ENCODE measurements around the gene BCL2L1.

Gene BCL2L1

DNA sequence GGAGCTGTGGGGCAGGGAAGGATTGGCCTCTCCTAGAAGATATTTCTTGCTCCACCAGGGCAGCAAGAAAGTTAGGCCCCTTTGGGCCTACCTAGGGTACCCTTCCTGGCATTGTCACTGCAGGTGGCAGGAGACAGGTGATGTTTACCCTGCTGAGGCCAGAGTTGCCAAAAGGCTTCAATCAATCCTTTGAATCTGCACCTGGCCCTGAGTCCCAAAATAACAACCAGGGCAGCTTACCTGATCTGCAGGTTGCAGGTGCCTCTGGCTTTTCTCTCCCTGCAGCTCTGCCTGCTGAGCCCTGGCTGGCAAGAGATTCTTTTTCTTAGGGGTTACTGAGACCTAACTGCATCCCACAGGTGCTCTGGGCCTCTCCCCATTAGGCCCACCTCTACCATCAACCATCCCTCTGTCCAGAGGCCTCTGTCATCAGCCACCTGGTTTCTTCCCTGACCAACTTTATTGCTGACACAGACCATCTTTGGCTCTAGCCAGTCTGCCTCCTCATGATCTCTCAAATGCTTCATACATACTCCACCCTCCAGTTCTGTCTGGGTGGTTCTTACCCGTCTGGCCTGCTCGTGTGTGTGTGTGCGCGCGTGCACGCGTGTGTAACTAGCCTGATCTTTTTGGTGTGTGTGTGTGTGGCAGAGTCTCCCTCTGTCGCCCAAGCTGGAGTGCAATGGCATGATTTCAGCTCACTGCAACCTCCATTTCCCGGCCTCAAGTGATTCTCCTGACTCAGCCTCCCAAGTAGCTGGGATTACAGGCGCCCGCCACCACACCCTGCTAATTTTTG lies 13.7 kb downstream of the BCL2L1 start:
- DNase-seq, result peak; percentile 93

DNA sequence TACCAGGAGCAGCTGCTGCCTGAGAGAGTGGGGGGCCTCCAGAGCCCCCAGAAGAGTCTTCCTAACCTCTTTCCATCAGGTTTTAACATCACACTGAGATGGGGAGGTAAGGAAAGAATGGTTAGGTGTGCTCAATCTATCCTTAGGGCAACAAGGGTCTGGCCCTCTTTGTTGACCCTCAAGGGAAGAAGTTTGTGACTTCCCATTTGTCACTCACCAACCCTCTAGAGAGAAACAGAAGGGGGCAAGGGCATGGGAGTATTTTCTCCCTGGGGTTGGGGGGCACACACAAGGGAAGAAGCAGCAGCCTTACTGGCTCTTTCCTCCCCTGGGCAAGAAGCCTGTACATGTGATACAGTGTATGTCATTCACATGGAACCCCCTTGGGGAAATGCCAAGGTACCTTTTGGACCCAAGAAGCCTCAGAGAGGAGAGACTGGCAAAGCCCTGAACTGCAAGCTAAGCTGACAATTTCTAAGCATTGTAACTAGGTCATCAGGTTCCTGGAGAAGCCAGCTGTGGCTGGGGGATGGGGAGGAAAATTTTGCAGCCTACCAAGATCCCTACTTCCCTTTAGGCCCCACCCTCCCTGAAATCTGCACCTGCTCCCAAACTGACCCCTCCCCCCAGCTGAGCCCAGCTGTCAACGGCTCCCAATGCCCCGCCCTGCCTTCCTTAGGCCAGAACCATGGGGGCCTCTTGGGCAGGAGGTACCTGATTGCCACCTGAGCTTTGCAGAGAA lies 14.5 kb downstream of the BCL2L1 start:
- peak; percentile 94 for DNase-seq

- DNase-seq, result no peak
Observed at GRCh38 chr20:31707258-31707615, 15.4 kb downstream of the BCL2L1 start.

GRCh38 chr20:31706607-31707257 lies 15.9 kb downstream of the BCL2L1 start:
- DNase-seq, result no peak

GRCh38 chr20:31705598-31706597 lies 16.8 kb downstream of the BCL2L1 start:
- no peak for DNase-seq

- no peak for DNase-seq
Observed at GRCh38 chr20:31705191-31705590, 17.5 kb downstream of the BCL2L1 start.

GRCh38 chr20:31704225-31705119 lies 18.2 kb downstream of the BCL2L1 start:
- DNase-seq, result no peak

DNA sequence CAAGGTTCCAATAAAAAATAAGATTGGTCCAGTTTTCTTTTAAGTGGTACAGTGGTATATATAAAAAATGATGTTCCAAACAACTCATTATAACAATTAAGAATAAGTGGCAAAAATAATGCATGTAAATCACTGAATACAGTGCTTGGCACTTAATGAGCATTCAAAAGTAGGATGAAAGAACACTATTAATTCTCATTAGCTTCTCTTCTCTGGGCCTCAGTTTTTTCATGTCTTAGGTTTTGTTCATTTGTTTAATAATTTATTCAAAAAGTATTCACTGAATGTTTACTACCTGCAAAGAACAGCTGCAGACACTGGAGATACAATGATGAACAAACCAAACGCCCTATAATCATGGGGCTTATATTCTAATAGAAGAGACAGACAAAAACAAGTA lies 21.1 kb downstream of the BCL2L1 start:
- no peak for DNase-seq

DNA sequence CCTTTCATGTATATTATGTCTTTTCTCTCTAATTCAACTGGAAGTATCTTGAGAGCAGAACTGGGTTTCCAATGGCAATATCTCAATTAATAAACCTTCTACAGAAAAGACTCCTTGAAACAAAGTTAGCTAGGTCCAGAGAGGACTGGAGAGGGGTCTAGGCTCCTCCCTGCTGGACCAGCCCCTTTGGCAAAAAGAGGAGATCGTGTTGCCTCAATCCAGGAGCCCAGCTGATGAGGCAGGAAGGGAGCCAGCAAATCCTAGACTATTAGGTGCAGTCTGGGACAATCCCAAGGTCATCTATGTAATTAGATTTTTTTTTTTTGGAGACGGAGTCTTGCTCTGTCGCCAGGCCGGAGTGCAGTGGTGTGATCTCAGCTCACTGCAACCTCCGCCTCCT lies 21.9 kb downstream of the BCL2L1 start:
- no peak for DNase-seq

- no peak for DNase-seq
Observed at GRCh38 chr20:31699801-31700728, 22.6 kb downstream of the BCL2L1 start.

- DNase-seq, result peak; percentile 96
Observed at GRCh38 chr20:31698803-31699718, 23.6 kb downstream of the BCL2L1 start.

DNA sequence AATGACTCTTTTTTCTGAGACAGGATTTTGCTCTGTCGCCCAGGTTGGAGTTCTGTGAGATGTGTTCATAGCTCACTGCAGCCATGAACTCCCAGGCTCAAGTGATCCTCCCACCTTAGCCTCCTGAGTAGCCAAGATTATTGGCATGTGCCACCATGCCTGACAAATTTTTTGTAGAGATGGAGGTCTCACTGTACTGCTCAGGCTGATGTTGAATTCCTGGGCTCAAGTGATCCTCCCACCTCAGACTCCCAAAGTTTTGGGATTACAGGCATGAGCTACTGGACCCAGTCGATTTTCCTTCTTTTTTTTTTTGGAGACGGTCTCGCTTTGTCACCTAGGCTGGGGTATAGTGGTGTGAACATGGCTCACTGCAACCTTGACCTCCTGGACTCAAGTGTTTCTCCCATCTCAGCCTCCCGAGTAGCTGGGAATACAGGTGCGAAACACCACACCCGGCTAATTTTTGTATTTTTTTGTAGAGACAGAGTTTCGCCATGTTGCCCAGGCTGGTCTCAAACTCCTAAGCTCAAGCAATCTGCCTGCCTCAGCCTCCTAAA lies 24.3 kb downstream of the BCL2L1 start:
- DNase-seq, result no peak

DNA sequence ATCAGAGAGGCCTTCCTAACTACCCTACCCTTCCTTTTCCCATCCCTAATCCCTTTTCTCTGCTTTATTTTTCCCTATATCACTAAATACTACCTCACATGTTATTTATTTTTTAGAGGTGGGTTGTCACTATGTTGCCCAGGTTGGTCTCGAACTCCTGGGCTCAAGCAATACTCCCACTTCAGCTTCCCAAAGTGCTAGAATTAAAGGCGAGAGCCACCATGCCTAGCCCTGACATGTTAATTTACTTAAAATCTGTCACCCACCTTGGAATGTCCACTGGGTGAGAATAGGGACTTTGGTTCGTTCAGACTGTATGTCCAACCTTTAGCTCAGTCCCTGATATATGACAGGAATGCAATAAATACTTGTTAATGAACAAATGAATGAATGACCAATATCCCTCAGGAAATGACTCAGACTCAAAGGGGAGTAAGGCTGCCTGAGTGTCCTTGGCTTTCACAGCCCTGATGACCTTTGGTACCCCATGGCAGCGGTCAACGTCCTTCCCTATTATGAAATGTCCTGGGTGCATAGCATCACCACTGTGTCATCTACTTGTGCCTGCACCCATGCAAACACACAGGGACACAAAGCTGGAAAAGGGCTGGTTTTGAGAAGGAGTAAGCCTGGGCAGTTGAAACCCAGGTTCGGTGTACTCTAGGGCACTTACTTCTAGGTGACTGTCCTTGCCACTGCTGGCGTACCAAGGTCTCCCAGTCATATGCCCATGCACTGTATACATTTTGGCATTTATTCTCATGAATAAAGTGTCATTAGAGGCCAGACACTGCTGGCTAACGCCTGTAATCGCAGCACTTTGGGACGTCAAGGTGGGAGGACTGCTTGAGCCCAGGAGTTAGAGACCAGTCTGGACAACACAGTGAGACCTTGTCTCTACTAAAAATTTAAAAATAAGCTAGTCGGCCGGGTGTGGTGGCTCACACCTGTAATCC lies 26.5 kb downstream of the BCL2L1 start:
- DNase-seq, result no peak

DNA sequence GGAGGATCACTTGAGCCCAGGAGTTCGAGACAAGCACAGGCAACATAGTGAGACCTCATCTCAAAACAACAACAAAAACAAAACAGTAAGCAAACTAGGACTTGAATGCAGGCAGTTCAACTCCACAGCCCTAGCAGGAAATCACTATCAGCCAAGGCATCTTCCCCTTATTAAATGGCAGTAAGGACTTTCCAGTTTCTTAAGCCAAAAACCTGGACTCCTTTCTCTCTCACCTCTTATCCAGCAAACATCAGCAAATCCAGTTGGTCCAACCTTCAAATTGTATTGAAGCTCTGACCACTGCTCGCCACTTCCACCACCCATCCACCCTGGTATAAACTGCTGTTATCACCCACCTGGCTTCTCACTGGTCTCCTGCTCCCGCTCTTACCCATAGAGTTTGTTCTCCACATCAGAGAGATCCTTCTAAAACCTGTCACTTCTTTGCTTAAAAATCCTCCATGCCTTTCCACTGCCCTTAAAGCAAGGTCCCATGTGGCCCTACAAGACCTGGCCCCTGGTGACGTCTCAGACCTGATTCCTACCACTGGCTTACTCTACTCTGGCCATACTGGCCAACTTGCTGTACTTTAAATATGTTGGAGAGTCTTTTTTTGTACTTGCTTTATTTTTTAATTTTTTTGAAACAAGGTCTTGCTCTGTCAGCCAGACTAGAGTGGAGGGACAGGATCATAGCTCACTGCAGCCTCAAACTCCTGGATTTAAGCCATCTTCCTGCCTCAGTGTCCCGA lies 27.6 kb downstream of the BCL2L1 start:
- DNase-seq, result no peak

DNA sequence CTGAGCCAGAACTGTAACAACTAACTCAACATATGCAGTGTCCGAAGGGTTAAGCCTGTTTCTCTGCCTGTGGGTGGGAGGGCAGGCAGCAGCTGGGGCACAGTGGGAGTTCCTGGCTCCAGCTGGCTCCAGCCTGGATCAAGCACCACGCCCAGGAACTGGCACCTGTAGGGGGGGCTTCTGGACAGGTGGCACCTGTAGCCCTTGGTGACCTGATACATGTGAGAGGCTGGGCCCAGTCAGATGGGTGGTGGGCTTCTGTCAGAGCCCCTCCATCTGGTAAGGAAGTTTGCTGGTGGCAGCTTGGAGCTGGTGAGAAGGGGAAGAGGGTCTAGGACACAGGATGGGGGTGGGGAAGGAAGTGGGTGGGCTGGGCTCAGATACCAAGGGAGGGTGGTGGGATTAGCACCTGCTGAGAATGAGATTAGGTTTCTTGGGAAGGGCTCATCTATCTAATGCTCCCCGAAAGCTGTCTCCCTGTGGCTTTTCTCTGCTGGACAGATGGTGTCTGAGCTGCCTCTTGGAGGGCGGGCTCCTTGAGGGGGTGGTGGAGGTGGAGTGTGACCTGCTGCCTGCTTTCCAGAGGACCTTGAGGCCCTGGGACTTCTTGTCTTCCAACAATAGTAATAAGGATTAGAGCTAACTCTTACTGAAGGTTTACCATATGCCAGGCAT lies 28.5 kb downstream of the BCL2L1 start:
- DNase-seq, result peak; percentile 20

DNA sequence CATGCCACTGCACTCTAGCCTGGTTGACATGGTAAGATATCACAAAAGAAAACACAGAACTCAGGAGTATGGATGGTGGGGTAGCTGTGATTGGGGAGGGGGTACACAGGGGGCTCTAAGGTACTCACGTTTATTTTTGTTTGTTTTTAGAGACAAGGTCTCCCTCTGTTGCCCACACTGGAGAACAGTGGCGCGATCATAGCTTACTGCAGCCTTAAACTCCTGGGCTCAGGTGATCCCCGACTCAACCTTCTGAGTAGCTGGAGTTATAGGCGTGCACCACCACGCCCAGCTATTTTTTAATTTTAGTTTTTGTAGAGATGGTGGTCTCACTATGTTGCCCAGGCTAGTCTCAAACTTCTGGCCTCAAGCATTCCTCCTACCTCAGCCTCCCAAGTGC lies 29.3 kb downstream of the BCL2L1 start:
- no peak for DNase-seq

Data from NCI-H2029 (cell line).